ENCODE results near the gene MYO15B.

Gene MYO15B

DNA sequence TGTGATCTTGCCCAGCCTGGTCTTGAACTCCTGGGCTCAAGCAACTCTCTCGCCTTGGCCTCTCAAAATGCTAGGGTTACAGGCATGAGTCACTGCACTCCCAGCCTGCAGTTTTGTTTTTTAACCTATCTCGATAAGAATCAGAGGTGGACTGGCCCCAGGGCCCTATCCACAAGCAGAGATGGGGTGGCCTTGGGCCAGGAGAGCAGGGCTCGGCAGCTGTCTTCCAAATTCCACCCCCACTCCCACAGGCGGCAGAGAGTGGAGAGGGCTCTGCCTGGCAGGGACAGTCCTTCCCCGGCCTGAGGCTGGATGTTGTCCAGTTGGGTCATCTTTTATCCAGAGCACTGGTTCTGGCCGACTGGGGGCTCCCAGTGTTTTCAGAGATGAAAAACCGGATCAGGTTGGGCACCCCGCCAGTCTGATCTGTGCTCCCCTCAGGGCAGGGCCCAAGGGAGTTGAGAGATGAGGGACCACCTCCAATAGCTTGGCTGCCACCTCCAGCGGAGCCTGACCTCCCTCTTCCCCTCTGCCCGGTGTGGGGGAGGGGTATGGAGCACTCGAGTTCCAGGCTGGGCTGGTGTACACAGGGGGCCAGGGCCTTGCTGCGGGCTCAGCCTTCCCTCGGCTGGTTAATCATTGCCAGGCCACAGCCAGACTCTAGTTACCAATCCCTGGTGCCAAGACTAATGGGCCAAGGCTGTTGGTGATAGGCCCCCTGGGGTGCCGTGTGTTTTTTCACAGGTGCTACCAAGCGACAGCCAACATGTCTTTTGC lies 30.3 kb upstream of the MYO15B start:
- Histone ChIP-seq H3K9me2 (replicated peaks; ENCODE audit: control insufficient read depth, low read length) (no peaks in the 10 kb centered on the region), H3F3A (ENCODE audit: control insufficient read depth, insufficient read depth) (no peaks in the 10 kb centered on the region), H3K4me2 (ENCODE audit: low read length) (no peak overlapping the region), H3K36me3 (ENCODE audit: control insufficient read depth, low read length) (no peaks in the 10 kb centered on the region), H3K4me3 (ENCODE audit: low read length) (no peak overlapping the region), H3K27me3 (ENCODE audit: control insufficient read depth, low read length) (no peaks in the 10 kb centered on the region), H3K79me2 (ENCODE audit: control insufficient read depth, low read length) (no peaks in the 10 kb centered on the region), H4K20me1 (ENCODE audit: control insufficient read depth, insufficient read depth, low read depth, low read length) (no peaks in the 10 kb centered on the region), H3K9me3 (ENCODE audit: control insufficient read depth, insufficient read depth, low read length) (no peaks in the 10 kb centered on the region), H3K27ac (ENCODE audit: low read depth, low read length) (no peak overlapping the region), H3K4me1 (ENCODE audit: control insufficient read depth, low read length) (no peaks in the 10 kb centered on the region)
- TF ChIP-seq EZH2phosphoT487 (IDR thresholded peaks at IDR 0.05; ENCODE audit: borderline replicate concordance, low read length): no peak
- TF ChIP-seq, protein P1, sequence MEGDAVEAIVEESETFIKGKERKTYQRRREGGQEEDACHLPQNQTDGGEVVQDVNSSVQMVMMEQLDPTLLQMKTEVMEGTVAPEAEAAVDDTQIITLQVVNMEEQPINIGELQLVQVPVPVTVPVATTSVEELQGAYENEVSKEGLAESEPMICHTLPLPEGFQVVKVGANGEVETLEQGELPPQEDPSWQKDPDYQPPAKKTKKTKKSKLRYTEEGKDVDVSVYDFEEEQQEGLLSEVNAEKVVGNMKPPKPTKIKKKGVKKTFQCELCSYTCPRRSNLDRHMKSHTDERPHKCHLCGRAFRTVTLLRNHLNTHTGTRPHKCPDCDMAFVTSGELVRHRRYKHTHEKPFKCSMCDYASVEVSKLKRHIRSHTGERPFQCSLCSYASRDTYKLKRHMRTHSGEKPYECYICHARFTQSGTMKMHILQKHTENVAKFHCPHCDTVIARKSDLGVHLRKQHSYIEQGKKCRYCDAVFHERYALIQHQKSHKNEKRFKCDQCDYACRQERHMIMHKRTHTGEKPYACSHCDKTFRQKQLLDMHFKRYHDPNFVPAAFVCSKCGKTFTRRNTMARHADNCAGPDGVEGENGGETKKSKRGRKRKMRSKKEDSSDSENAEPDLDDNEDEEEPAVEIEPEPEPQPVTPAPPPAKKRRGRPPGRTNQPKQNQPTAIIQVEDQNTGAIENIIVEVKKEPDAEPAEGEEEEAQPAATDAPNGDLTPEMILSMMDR (IDR thresholded peaks at IDR 0.05; ENCODE audit: low read depth, low read length, poor library complexity, severe bottlenecking): no peak

DNA sequence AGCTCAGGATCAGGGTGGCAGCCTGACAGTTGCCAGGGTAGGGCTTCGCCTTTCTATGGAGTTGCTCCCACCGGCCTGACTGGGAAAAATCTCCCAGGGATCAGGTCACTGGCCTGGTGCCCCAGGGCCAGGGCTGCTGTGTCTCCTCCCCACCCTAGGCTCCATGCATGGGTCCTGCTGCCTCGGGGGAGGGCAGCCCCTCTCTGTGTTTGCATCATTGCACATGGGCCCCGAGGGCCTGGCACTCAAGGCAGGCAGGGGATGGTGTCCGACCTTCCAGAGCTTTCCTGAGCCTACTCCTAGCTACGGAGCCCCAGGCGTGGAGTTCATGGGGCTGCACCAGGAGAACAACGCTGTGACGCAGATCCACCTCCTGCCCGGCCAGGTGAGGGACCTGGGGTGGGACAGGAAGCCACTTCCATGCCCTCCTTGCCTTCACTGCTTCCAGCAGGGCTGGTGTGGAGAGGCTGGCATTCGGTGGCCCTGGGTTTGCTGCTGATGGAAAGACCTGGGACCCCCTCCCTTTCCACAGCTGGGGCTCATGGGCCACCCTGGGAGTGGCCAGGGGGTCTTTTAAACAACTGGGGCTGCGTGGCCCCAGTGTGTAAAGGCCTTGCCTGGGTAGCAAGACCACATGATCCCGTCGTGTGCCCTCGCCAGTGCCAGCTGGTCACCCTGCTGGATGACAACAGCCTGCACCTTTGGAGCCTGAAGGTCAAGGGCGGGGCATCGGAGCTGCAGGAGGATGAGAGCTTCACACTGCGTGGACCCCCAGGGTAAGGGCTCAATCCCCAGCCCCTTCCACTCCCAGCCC lies 29.5 kb upstream of the MYO15B start:
- TF ChIP-seq, protein P1 (IDR thresholded peaks at IDR 0.05; ENCODE audit: low read depth, low read length, poor library complexity, severe bottlenecking): no peak
- TF ChIP-seq EZH2phosphoT487 (IDR thresholded peaks at IDR 0.05; ENCODE audit: borderline replicate concordance, low read length): no peak
- no peaks in the 10 kb centered on the region for H3K9me3 ChIP-seq (ENCODE audit: control insufficient read depth, insufficient read depth, low read length)
- no peaks in the 10 kb centered on the region for H3K4me1 ChIP-seq (ENCODE audit: control insufficient read depth, low read length)
- no peaks in the 10 kb centered on the region for H3F3A ChIP-seq (ENCODE audit: control insufficient read depth, insufficient read depth)
- no peak overlapping the region for H3K27ac ChIP-seq (ENCODE audit: low read depth, low read length)
- no peak overlapping the region for H3K4me3 ChIP-seq (ENCODE audit: low read length)
- H3K36me3 ChIP-seq (ENCODE audit: control insufficient read depth, low read length): no peaks in the 10 kb centered on the region
- no peaks in the 10 kb centered on the region for H3K9me2 ChIP-seq (replicated peaks; ENCODE audit: control insufficient read depth, low read length)
- H4K20me1 ChIP-seq (ENCODE audit: control insufficient read depth, insufficient read depth, low read depth, low read length): no peaks in the 10 kb centered on the region
- no peaks in the 10 kb centered on the region for H3K27me3 ChIP-seq (ENCODE audit: control insufficient read depth, low read length)
- H3K4me2 ChIP-seq (ENCODE audit: low read length): no peak overlapping the region
- H3K79me2 ChIP-seq (ENCODE audit: control insufficient read depth, low read length): no peaks in the 10 kb centered on the region

DNA sequence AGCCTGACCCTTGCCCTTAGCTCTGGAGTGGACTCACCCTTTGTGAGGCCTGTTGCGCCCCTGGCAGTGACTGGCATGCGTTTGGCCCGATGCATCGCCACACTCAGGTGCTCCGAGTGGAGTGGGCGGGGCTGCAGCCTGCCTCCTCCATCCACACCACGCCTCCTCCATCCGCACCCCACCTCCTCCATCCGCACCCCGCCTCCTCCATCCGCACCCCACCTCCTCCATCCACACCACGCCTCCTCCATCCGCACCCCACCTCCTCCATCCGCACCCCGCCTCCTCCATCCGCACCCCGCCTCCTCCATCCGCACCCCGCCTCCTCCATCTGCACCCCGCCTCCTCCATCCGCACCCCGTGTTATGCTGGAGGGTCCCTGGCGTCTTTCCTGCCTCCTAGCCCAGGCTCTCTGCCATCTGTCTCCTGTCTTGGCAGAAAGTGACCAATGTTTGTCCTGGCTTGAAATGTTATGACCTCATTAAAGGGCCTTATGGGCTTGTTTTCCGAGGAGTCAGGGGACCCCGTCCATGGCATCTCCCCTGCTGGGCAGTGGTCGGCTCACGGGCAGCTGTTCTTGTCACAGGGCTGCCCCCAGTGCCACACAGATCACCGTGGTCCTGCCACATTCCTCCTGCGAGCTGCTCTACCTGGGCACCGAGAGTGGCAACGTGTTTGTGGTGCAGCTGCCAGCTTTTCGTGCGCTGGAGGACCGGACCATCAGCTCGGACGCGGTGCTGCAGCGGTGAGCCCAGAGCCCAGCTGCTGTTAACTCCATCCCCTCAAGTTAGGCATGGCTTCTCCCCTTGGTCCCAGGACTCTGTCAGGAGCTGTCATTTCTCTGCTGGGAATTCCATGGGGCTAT lies 28.7 kb upstream of the MYO15B start:
- Histone ChIP-seq H3K27ac (ENCODE audit: low read depth, low read length) (no peak overlapping the region), H3K36me3 (ENCODE audit: control insufficient read depth, low read length) (no peaks in the 10 kb centered on the region)
- TF ChIP-seq, protein P1 (IDR thresholded peaks at IDR 0.05; ENCODE audit: low read depth, low read length, poor library complexity, severe bottlenecking): no peak
- TF ChIP-seq EZH2phosphoT487 (IDR thresholded peaks at IDR 0.05; ENCODE audit: borderline replicate concordance, low read length): no peak

More for the DNA sequence above, 28.7 kb upstream of the MYO15B start:
- Histone ChIP-seq H3K4me1 (ENCODE audit: control insufficient read depth, low read length) (no peaks in the 10 kb centered on the region), H3K9me3 (ENCODE audit: control insufficient read depth, insufficient read depth, low read length) (no peaks in the 10 kb centered on the region), H4K20me1 (ENCODE audit: control insufficient read depth, insufficient read depth, low read depth, low read length) (no peaks in the 10 kb centered on the region), H3K27me3 (ENCODE audit: control insufficient read depth, low read length) (no peaks in the 10 kb centered on the region), H3K4me3 (ENCODE audit: low read length) (no peak overlapping the region), H3K79me2 (ENCODE audit: control insufficient read depth, low read length) (no peaks in the 10 kb centered on the region), H3F3A (ENCODE audit: control insufficient read depth, insufficient read depth) (no peaks in the 10 kb centered on the region), H3K9me2 (replicated peaks; ENCODE audit: control insufficient read depth, low read length) (no peaks in the 10 kb centered on the region), H3K4me2 (ENCODE audit: low read length) (no peak overlapping the region)

All from DOHH2 (cell line).